ENCODE data around the gene MRGPRD.

MRGPRD gene

DNA sequence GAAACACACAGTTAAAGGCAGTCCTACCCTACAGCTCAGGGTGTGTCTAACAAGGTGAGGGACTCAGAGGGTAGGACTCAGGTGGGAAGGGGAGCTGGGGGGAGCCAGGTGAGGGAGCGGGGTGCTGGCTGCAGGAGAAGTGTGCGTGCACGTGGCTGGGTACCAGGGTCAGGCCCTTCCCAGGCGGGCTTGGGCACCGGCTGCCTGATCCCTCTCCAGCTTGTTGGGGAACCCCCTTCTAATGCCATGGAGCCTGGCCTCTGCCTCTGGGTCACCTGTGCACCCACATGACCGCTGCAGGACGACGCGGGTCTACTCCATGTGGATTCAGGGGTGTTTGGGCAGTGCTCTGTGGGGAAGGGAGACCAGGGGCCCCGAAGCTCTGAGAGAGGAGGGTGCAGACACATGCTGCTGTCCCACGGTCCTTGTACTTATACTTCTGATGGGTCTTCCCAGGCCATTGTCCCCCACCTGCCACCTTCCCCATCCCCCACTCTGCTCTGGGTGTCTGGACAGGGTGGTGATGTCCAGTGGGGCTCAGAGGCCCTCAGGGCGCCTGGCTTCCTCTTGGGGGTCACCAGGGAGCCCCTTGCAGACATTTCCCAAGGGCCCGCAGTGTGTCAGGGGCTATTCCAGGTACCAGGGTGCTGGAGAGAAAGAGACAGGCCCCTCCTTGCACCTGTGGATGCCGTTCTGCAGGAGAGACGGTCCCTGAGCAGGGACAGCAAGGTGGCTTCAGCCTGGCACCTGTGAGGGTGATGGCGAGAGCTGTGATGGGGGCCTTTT, 10.4 kb upstream of the MRGPRD start:
- Histone ChIP-seq H3K4me1 (ENCODE audit: control insufficient read depth, insufficient read depth, low read length, poor library complexity, severe bottlenecking) (no peaks in the 10 kb centered on the region), H3K9me3 (ENCODE audit: control insufficient read depth, low read length) (no peaks in the 10 kb centered on the region), H3K27ac (ENCODE audit: low read depth, low read length, severe bottlenecking) (no peak overlapping the region), H3K36me3 (ENCODE audit: control insufficient read depth, insufficient read depth, low read length) (no peaks in the 10 kb centered on the region), H3K4me3 (ENCODE audit: extremely low read depth, insufficient read depth, low read length, poor library complexity, severe bottlenecking) (no peak overlapping the region)
- WGBS, 2 experiments (ENCODE audit: insufficient coverage in 2 of 2), result 89 to 92% methylated on average over 8 to 11 of the region's 16 CpGs

DNA sequence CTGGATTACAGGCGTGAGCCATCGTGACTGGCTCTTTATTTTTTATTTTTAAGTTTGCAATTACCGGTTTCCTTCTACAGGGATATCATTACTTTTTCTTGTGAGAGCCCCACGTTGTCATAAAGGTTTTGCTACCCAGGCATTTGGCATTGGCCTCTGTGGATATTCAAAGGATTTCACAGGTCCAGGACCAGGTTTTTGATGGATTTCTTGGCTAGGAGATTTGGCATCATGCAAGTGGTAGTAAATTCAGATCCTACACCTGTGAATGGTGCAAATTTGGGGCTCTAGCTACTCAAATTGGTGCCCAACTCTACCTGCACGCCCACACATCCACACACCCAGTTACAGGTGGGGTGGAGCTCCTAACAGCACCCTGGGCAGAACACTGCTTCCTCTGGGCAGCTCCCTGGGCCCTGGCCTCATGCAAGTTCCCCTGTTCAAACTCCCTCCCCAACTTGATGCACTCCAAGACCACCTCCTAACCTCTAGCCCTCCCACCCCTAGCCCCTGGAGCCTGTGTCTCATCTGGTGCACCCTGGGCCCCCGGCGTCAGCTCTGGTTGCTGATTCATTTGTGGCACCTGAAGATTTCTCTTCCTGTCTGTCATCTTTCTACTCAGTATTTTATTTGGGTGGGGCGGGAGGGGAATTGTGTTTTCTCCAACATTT, 9.3 kb upstream of the MRGPRD start:
- Histone ChIP-seq H3K27ac (ENCODE audit: low read depth, low read length, severe bottlenecking) (no peak overlapping the region), H3K36me3 (ENCODE audit: control insufficient read depth, insufficient read depth, low read length) (no peaks in the 10 kb centered on the region), H3K4me1 (ENCODE audit: control insufficient read depth, insufficient read depth, low read length, poor library complexity, severe bottlenecking) (no peaks in the 10 kb centered on the region), H3K9me3 (ENCODE audit: control insufficient read depth, low read length) (no peaks in the 10 kb centered on the region), H3K4me3 (ENCODE audit: extremely low read depth, insufficient read depth, low read length, poor library complexity, severe bottlenecking) (no peak overlapping the region)
- 80 to 89% methylated on average over 3 to 5 of the region's 8 CpGs for WGBS, 2 experiments (ENCODE audit: insufficient coverage in 2 of 2)

DNA sequence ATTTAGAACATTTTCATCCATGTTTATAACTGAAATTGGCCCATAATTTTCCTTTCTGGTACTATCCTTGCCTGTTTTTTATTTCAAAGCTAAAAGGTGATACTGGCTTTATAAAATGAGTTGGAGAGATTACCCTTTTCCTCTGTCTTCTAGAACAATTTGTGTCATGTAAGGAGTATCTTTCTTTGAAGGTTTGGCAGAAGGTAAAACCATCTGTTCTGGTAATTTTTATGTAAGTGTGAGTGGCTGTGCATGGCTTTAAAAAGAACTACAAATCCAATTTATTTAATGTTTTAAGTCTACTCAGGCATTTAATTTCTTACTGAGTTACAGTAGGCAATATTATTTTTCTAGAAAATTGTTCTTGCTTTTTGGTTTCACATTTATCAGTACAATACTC, 7.7 kb upstream of the MRGPRD start:
- Histone ChIP-seq H3K36me3 (ENCODE audit: control insufficient read depth, insufficient read depth, low read length) (no peaks in the 10 kb centered on the region), H3K27ac (ENCODE audit: low read depth, low read length, severe bottlenecking) (no peak overlapping the region), H3K9me3 (ENCODE audit: control insufficient read depth, low read length) (no peaks in the 10 kb centered on the region), H3K4me3 (ENCODE audit: extremely low read depth, insufficient read depth, low read length, poor library complexity, severe bottlenecking) (no peak overlapping the region), H3K4me1 (ENCODE audit: control insufficient read depth, insufficient read depth, low read length, poor library complexity, severe bottlenecking) (no peaks in the 10 kb centered on the region)

DNA sequence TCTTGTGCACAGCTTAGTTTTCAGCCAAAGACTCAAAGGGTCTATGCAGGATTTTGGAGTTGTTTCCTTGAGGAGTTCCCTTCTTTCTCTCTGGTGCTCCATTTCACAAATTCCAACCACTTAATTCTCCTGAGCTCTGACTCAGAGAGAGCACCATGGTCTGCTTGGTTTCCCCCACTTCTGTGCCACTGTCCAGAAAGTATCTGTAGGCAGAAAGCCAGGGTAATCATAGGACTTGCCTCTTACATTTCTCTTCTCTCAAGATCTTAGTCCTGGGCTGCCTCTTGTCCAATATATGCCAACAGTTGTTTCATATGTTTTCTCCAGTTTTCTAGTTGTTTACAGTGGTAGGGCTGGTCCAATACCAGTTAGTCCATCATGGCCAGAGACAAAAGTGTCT, 6.4 kb upstream of the MRGPRD start:
- no peaks in the 10 kb centered on the region for H3K9me3 ChIP-seq (ENCODE audit: control insufficient read depth, low read length)
- no peaks in the 10 kb centered on the region for H3K4me1 ChIP-seq (ENCODE audit: control insufficient read depth, insufficient read depth, low read length, poor library complexity, severe bottlenecking)
- no peaks in the 10 kb centered on the region for H3K36me3 ChIP-seq (ENCODE audit: control insufficient read depth, insufficient read depth, low read length)
- H3K27ac ChIP-seq (ENCODE audit: low read depth, low read length, severe bottlenecking), result no peak overlapping the region
- H3K4me3 ChIP-seq (ENCODE audit: extremely low read depth, insufficient read depth, low read length, poor library complexity, severe bottlenecking), result no peak overlapping the region

DNA sequence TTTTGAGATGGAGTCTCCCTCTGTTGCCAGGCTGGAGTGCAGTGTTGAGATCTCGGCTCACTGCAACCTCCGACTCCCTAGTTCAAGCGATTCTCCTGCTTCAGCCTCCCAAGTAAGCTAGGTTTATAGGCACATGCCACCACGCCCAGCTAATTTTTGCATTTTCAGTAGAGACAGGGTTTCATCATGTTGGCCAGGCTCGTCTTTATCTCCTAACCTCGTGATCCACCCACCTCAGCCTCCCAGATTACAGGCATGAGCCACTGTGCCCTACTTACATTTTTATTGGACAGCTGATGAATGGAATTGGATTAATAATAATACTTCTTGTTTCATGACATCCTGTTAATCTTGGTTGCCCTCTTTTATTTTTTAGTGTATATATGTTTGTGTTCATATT, 3.0 kb upstream of the MRGPRD start:
- H3K9me3 ChIP-seq (ENCODE audit: control insufficient read depth, low read length), result no peaks in the 10 kb centered on the region
- no peaks in the 10 kb centered on the region for H3K36me3 ChIP-seq (ENCODE audit: control insufficient read depth, insufficient read depth, low read length)
- WGBS, 2 experiments (ENCODE audit: insufficient coverage in 2 of 2), result 89 to 97% methylated on average over 4 to 6 of the region's 6 CpGs
- H3K4me3 ChIP-seq (ENCODE audit: extremely low read depth, insufficient read depth, low read length, poor library complexity, severe bottlenecking), result no peak overlapping the region
- no peaks in the 10 kb centered on the region for H3K4me1 ChIP-seq (ENCODE audit: control insufficient read depth, insufficient read depth, low read length, poor library complexity, severe bottlenecking)
- H3K27ac ChIP-seq (ENCODE audit: low read depth, low read length, severe bottlenecking), result no peak overlapping the region

DNA sequence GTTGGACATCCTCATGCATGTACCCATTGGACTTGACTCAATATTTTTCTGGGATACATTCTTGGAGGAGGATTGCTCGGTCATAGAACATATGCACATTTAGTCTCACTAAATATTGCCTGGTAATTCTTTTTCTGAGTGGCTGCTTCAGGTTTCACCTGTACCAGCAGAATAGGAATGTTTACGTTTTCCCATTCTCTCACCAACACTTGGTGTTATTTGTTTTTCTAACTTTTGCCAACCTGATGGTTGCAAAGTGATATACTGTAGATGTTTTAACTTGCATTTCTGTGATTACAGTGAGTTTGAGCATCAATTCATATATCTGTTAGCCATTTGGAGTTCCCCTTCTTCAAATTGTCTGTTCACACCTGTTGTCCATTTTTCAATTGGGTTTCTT, 1.3 kb upstream of the MRGPRD start:
- Histone ChIP-seq H3K4me1 (ENCODE audit: control insufficient read depth, insufficient read depth, low read length, poor library complexity, severe bottlenecking) (no peaks in the 10 kb centered on the region), H3K4me3 (ENCODE audit: extremely low read depth, insufficient read depth, low read length, poor library complexity, severe bottlenecking) (no peak overlapping the region), H3K27ac (ENCODE audit: low read depth, low read length, severe bottlenecking) (no peak overlapping the region), H3K9me3 (ENCODE audit: control insufficient read depth, low read length) (no peaks in the 10 kb centered on the region), H3K36me3 (ENCODE audit: control insufficient read depth, insufficient read depth, low read length) (no peaks in the 10 kb centered on the region)
- 100% methylated on average over 1 of the region's 2 CpGs for WGBS, 2 experiments (ENCODE audit: insufficient coverage in 2 of 2)

DNA sequence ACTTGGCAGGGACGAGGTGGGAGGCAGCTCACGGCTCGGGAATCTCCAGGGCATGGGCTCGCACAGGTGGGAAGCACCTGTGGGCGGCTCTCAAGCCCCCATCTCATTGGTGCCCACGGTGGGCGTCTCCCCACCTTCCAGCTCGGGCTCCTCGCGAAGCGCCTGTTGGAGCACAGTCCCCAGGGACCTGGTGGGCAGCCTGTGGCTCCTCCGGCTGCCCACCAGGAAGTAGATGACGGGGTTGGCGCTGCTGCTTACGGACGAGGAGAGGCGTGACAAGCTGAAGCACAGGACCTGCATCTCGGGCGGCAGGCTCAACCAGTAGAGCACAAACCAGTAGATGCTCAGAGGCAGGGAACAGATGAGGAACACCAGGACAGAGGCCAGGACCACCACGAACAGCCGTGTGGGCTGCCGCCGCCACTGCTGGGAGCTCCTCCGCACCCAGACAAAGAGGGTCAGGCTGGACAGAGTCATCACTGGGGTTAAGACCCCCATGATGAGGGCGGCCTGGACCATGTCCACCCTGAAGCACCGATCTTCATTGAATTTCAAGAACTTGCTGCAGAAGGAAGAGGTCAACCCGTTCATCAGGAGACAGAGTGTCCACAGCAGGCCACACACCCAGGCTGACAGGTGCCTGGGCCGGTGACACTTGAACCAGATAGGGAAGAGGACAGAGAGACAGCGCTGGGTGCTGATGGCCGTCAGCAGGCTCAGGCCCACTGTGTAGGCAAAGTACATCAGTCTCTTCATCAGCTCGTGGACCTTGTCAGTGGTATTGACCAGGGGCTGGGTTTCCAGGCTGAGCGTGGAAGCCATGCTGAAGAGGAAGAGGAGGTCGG, 633 bp downstream of the MRGPRD start:
- WGBS, 2 experiments (ENCODE audit: insufficient coverage in 2 of 2), result 87 to 92% methylated on average over 31 to 33 of the region's 33 CpGs

DNA sequence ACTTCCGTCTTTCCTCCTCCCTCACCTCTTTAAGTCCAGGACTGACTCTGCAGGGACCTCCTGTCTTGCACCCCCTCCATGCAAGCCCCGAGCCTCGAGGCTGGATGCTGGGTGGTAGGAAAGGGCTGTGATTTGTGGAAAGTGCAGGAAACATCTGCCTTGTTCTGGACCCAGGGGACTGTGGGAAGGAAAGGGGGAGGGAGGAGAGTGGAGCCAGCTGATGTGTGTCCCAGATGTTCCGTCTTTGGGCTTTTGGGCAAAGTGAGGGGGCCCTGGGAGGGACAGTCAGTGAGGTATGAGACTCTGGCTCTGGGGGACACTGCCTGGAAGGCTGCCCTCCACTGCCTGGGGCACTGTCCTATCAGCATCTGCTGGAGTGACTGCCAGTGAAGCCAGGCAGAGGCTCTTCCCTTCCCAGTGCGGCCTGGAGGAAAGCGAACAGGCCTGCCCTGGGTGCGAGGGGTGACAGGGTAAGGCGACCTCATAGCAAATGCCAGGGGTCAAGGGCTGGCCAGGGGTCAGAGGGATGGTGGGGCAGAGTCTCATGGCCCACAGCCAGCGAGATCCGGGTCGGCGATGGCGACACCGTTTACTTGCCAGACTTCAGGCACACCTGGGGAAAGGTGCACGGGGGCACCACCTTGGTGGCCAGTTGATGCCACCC, 1.7 kb downstream of the MRGPRD start:
- Histone ChIP-seq H3K4me3 (ENCODE audit: extremely low read depth, insufficient read depth, low read length, poor library complexity, severe bottlenecking) (no peak overlapping the region), H3K36me3 (ENCODE audit: control insufficient read depth, insufficient read depth, low read length) (no peaks in the 10 kb centered on the region), H3K9me3 (ENCODE audit: control insufficient read depth, low read length) (no peaks in the 10 kb centered on the region), H3K27ac (ENCODE audit: low read depth, low read length, severe bottlenecking) (no peak overlapping the region), H3K4me1 (ENCODE audit: control insufficient read depth, insufficient read depth, low read length, poor library complexity, severe bottlenecking) (no peaks in the 10 kb centered on the region)
- WGBS, 2 experiments (ENCODE audit: insufficient coverage in 2 of 2), result 91 to 93% methylated on average over 14 of the region's 15 CpGs

More for the DNA sequence above, 633 bp downstream of the MRGPRD start:
- Histone ChIP-seq H3K27ac (ENCODE audit: low read depth, low read length, severe bottlenecking) (no peak overlapping the region), H3K9me3 (ENCODE audit: control insufficient read depth, low read length) (no peaks in the 10 kb centered on the region), H3K4me1 (ENCODE audit: control insufficient read depth, insufficient read depth, low read length, poor library complexity, severe bottlenecking) (no peaks in the 10 kb centered on the region), H3K4me3 (ENCODE audit: extremely low read depth, insufficient read depth, low read length, poor library complexity, severe bottlenecking) (no peak overlapping the region), H3K36me3 (ENCODE audit: control insufficient read depth, insufficient read depth, low read length) (no peaks in the 10 kb centered on the region)

DNA sequence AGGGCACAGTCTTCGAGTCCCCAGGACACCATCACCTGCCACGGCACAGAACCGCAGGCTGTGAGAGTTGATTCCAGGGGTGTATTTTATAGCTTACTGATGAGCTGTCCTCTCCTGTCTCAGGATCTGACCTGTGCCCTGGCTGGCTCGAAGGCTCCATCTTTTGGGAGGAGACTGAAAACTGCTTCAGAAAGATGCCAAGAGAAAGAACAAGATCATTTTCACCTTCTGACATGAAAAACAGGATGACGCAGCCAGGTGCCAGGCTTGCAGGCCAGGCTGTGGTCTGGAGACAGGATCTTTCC, 2.2 kb downstream of the MRGPRD start:
- Histone ChIP-seq H3K4me3 (ENCODE audit: extremely low read depth, insufficient read depth, low read length, poor library complexity, severe bottlenecking) (no peak overlapping the region), H3K9me3 (ENCODE audit: control insufficient read depth, low read length) (no peaks in the 10 kb centered on the region), H3K4me1 (ENCODE audit: control insufficient read depth, insufficient read depth, low read length, poor library complexity, severe bottlenecking) (no peaks in the 10 kb centered on the region), H3K27ac (ENCODE audit: low read depth, low read length, severe bottlenecking) (no peak overlapping the region), H3K36me3 (ENCODE audit: control insufficient read depth, insufficient read depth, low read length) (no peaks in the 10 kb centered on the region)
- WGBS, 2 experiments (ENCODE audit: insufficient coverage in 2 of 2), result 86 to 92% methylated on average over 4 to 5 of the region's 5 CpGs

DNA sequence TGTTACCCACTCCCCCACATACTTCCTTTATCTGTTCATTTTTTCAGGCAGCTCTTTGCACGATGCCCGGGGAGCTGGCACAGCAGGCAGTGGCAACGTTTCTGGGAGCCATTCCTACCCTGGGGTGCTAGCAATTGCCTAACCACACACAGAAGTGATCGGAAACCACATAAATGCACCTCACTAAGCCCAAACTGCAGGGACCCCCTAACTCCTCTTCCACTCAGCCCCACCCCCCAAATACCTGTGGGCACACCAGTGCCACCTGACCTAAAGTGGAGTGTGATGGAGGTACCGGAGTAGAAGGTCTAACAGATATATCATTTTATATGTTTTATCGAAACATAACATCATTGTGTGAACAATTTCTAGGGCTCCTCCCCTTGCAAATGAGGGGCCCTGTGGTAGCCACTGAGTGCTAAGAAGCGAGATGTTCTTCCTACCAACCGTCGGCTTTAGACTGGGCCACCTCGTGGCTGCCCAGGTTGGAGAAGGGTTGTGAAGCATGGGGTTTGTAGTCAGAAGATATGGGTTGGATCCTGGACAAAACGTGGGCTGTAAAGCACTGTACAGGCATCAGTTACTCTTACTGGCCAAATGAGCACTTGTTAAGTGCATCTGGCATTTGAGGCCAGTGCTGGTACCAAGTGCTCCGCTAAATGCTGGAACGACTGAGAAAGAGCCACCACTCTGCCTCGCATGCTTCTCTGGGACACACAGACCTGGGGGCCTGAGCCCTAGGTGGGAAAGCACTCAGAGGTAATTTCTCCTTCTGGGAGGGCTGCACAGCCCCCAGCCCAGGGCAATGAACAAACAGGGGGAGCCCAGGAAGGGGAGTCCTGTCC, 2.8 kb downstream of the MRGPRD start:
- no peak overlapping the region for H3K27ac ChIP-seq (ENCODE audit: low read depth, low read length, severe bottlenecking)
- no peaks in the 10 kb centered on the region for H3K9me3 ChIP-seq (ENCODE audit: control insufficient read depth, low read length)
- H3K4me3 ChIP-seq (ENCODE audit: extremely low read depth, insufficient read depth, low read length, poor library complexity, severe bottlenecking), result no peak overlapping the region
- no peaks in the 10 kb centered on the region for H3K4me1 ChIP-seq (ENCODE audit: control insufficient read depth, insufficient read depth, low read length, poor library complexity, severe bottlenecking)
- 88 to 89% methylated on average over 8 to 9 of the region's 14 CpGs for WGBS, 2 experiments (ENCODE audit: insufficient coverage in 2 of 2)
- no peaks in the 10 kb centered on the region for H3K36me3 ChIP-seq (ENCODE audit: control insufficient read depth, insufficient read depth, low read length)

All from mesodermal cell (in vitro differentiated cells).